Mononuclear cell (primary cell): ENCODE data around the gene SLX4. TPM values are rescaled to one million over a fixed set of nuclear protein-coding genes. Genes with fewer than 3 reads are reported as not detected.

ENCODE experiments used
- H3K27me3 ChIP-seq: 2 replicates; pipeline ENCODE4 v1.6.0; 2011; ENCODE audit warnings: low read length, control low read depth; ENCODE audit not compliant: insufficient read depth
- H3K4me1 ChIP-seq: 2 replicates; pipeline ENCODE4 v1.5.1; 2011; ENCODE audit warnings: mild to moderate bottlenecking, low read length, control low read depth; ENCODE audit not compliant: insufficient read depth
- H3K4me3 ChIP-seq: 2 replicates; pipeline ENCODE4 v1.5.1; 2011; ENCODE audit warnings: mild to moderate bottlenecking, low read length, moderate library complexity
- H3K9me3 ChIP-seq: 2 replicates; pipeline ENCODE4 v1.5.1; 2011; ENCODE audit warnings: low read depth, mild to moderate bottlenecking, control low read depth, low read length
- total RNA-seq: library from RNA; depleted of rRNA; stranded (reverse); fragments of >200 nt; gene quantifications from one replicate; pipeline ENCODE4 v1.2.3, GENCODE V29; 2012

The SLX4 gene
- total RNA-seq, 1 donor = 2.5 TPM

- H3K9me3 ChIP-seq = no peaks in the 10 kb centered on the region
- H3K4me3 ChIP-seq = no peak overlapping the region
- H3K4me1 ChIP-seq = peaks cover 3% of the 10 kb centered on the region
- no peaks in the 10 kb centered on the region for H3K27me3 ChIP-seq
Observed at GRCh38 chr16:3596101-3596861, 15.1 kb downstream of the SLX4 start.

- no peaks in the 10 kb centered on the region for H3K27me3 ChIP-seq
- peaks cover 11% of the 10 kb centered on the region for H3K4me1 ChIP-seq
- no peaks in the 10 kb centered on the region for H3K9me3 ChIP-seq
- no peak overlapping the region for H3K4me3 ChIP-seq
Observed at GRCh38 chr16:3595521-3596021, 15.8 kb downstream of the SLX4 start.

- Histone ChIP-seq H3K4me1 (peaks cover 15% of the 10 kb centered on the region), H3K9me3 (no peaks in the 10 kb centered on the region), H3K4me3 (no peak overlapping the region), H3K27me3 (no peaks in the 10 kb centered on the region)
Observed at GRCh38 chr16:3595110-3595486, 16.3 kb downstream of the SLX4 start.

- Histone ChIP-seq H3K9me3 (no peaks in the 10 kb centered on the region), H3K4me3 (no peak overlapping the region), H3K4me1 (peaks cover 21% of the 10 kb centered on the region), H3K27me3 (no peaks in the 10 kb centered on the region)
Observed at GRCh38 chr16:3594316-3595109, 16.9 kb downstream of the SLX4 start.

- Histone ChIP-seq H3K4me3 (no peak overlapping the region), H3K4me1 (peaks cover 30% of the 10 kb centered on the region), H3K27me3 (no peaks in the 10 kb centered on the region), H3K9me3 (no peaks in the 10 kb centered on the region)
Observed at GRCh38 chr16:3592559-3592958, 18.8 kb downstream of the SLX4 start.

- peaks cover 30% of the 10 kb centered on the region for H3K4me1 ChIP-seq
- no peaks in the 10 kb centered on the region for H3K9me3 ChIP-seq
- H3K27me3 ChIP-seq = no peaks in the 10 kb centered on the region
- H3K4me3 ChIP-seq = no peak overlapping the region
Observed at GRCh38 chr16:3591991-3592390, 19.4 kb downstream of the SLX4 start.

GRCh38 chr16:3591436-3591803, 20.0 kb downstream of the SLX4 start:
- H3K4me1 ChIP-seq = peaks cover 30% of the 10 kb centered on the region

GRCh38 chr16:3590736-3591435, 20.5 kb downstream of the SLX4 start:
- H3K4me1 ChIP-seq = peaks cover 30% of the 10 kb centered on the region
- H3K27me3 ChIP-seq = no peaks in the 10 kb centered on the region
- no peaks in the 10 kb centered on the region for H3K9me3 ChIP-seq
- H3K4me3 ChIP-seq = no peak overlapping the region

More at GRCh38 chr16:3591436-3591803, 20.0 kb downstream of the SLX4 start:
- H3K9me3 ChIP-seq = no peaks in the 10 kb centered on the region
- no peak overlapping the region for H3K4me3 ChIP-seq
- no peaks in the 10 kb centered on the region for H3K27me3 ChIP-seq

GRCh38 chr16:3589991-3590701, 21.3 kb downstream of the SLX4 start:
- Histone ChIP-seq H3K9me3 (no peaks in the 10 kb centered on the region), H3K4me3 (no peak overlapping the region), H3K27me3 (no peaks in the 10 kb centered on the region), H3K4me1 (peaks cover 30% of the 10 kb centered on the region)

GRCh38 chr16:3589441-3589921, 21.9 kb downstream of the SLX4 start:
- no peaks in the 10 kb centered on the region for H3K9me3 ChIP-seq
- H3K4me1 ChIP-seq = peaks cover 30% of the 10 kb centered on the region
- H3K27me3 ChIP-seq = no peaks in the 10 kb centered on the region
- H3K4me3 ChIP-seq = no peak overlapping the region

GRCh38 chr16:3589001-3589400, 22.4 kb downstream of the SLX4 start:
- Histone ChIP-seq H3K9me3 (no peaks in the 10 kb centered on the region), H3K27me3 (no peaks in the 10 kb centered on the region), H3K4me3 (no peak overlapping the region), H3K4me1 (peaks cover 30% of the 10 kb centered on the region)

GRCh38 chr16:3587547-3588110, 23.8 kb downstream of the SLX4 start:
- Histone ChIP-seq H3K9me3 (no peaks in the 10 kb centered on the region), H3K4me1 (peaks cover 30% of the 10 kb centered on the region), H3K4me3 (no peak overlapping the region), H3K27me3 (no peaks in the 10 kb centered on the region)

- H3K4me3 ChIP-seq = no peak overlapping the region
- H3K27me3 ChIP-seq = no peaks in the 10 kb centered on the region
- H3K4me1 ChIP-seq = peaks cover 21% of the 10 kb centered on the region
- no peaks in the 10 kb centered on the region for H3K9me3 ChIP-seq
Observed at GRCh38 chr16:3584412-3584811, 27.0 kb downstream of the SLX4 start.

GRCh38 chr16:3583303-3584038, 27.9 kb downstream of the SLX4 start:
- peaks cover 22% of the 10 kb centered on the region for H3K4me1 ChIP-seq
- H3K9me3 ChIP-seq = no peaks in the 10 kb centered on the region
- H3K27me3 ChIP-seq = no peaks in the 10 kb centered on the region
- no peak overlapping the region for H3K4me3 ChIP-seq
